Raji (cell line): ENCODE results near the gene PLEKHA7.

Experiments used
- POLR2A ChIP-seq: IDR thresholded peaks from 2 replicates; pipeline ENCODE4 v1.6.1; 2011; ENCODE audit warnings: low read depth, low read length, control low read depth; ENCODE audit not compliant: insufficient read depth

Gene PLEKHA7

GRCh38 chr11:16942342-16942741 is 71.9 kb downstream of the PLEKHA7 start:
- no peak for TF ChIP-seq POLR2A

DNA sequence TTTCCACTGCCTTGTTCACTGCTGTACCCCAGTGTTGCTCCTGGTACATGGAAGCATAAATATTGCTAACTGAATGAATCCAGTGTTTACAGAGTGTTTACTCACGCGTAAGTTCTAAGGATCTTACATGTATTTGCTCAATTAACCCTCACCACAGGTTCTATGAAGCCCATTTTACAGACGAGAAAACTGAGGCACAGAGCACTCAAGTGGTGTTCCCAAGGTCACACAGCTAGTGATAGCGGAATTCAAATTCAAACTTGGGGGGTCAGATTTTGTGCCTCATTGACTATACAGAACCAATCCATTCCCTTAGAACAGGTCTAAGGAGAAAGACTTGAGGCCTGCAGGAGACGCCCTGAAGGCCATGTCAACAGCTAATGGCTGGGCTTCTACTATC is 72.3 kb downstream of the PLEKHA7 start:
- no peak for TF ChIP-seq POLR2A

DNA sequence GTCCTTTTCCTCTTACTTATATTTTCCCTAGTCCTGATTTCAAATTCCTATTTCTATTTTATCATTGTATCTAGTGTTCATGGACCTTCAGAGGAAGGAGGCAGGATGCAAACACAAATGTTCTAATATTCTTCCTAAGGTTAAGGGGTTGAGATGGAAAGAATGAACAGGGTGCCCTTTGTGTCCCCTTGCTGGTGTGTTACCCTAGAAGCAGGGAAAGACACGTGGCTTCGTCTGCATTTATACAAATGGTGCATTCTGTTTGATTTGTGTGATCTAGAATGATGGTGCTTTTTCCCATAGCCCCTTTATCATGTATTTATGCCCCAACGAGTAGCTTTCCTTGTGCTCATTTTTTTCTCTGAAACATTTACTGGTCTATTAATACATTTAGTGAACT is 76.2 kb downstream of the PLEKHA7 start:
- no peak for TF ChIP-seq POLR2A

GRCh38 chr11:16936643-16937042 is 77.6 kb downstream of the PLEKHA7 start:
- TF ChIP-seq POLR2A = no peak

DNA sequence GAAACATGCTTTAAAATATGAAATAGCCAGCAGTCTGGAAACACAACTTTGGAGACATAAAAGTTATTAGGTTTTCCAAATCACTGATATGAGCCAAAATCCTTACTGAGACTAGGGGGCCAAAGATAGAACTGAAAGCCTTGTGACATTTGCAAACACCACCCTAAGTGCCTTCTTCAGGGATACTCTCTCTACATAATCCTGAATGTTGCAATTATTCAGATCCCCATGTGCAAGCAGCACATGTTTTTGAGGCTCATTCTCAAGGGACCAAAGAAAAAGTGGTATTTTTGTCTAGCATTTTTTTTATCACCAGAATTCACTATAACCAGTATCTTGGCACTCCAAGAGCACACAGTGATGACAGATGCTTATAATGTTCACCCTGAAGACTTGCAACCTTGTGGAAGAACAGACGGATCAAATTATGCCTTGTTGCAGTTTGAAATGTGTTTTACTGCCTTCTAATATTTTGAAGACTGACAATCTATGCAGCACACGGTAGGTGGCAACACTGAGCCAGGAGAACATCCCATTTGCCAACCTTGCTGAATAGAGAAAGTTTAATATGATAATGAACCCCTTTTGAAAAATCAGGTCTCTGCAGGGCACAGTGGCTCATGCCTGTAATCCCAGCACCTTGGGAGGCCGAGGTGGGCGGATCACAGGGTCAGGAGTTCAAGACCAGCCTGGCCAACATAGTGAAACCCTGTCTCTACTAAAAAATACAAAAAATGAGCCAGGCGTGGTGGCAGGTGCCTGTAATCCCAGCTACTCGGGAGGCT is 78.5 kb downstream of the PLEKHA7 start:
- no peak for TF ChIP-seq POLR2A

- TF ChIP-seq POLR2A = no peak
These were observed 80.2 kb downstream of the PLEKHA7 start for GRCh38 chr11:16933756-16934603.

DNA sequence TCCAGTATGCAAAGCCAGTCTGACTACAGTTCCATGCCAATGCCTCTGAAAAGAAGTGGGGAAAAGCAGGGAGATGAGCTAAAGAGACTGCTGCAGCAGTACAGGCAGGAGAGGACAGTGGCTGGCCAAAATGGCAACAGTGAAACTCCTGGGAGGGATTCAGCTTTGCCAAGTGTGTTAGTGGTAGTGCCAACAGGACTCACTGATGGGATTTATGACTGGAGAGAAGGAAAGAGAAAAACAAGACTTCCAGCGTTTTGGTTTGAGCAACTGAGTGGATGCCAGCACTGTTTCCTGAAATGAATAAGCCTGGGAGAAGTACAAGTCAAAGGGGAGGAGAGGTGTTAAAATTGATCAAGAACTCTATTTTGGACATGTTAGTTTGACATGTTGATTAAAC is 80.9 kb downstream of the PLEKHA7 start:
- no peak for TF ChIP-seq POLR2A

DNA sequence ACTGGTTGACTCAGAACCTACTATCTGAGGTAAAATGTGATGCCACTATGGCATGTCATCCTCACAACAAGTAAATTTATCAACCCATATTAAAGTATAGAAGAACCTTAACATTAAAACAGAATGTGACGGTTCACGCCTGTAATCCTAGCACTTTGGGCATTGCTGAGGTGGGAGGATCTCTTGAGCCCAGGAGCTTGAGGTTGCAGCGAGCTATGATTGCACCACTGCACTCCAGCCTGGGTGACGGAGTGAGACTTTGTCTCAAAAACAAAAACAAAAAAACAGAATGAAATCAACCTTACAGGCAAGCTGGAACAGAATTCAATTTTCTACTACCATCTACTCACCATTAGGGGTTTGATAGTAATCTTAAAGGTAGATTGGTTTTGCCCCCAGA is 86.2 kb downstream of the PLEKHA7 start:
- no peak for TF ChIP-seq POLR2A

- no peak for TF ChIP-seq POLR2A
These were observed 87.2 kb downstream of the PLEKHA7 start for GRCh38 chr11:16926883-16927626.

DNA sequence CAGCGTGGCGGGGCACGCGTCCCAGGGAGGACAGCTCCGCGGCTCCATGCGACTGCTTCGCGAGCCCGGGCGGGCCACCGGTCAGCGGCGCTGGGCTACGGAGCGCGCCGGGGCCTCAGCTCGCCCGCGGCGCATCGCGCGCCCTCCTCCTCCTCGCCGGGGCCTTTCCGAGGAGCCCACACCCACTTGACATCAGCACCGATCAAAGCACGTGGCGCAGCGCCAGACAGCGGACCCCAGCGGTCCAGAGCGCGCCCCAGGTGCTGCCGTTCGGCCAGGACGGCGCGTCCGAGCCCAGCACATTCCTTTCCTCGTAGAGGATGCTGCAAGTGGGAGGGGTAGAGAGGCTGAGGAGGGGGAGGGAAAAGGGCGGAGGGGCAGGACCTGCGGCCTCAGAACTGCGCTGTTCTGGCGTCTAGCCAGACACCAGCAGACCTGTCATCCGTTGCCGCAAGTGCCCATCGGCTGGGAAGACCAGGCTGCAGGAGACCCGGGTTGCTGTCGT is 88.6 kb downstream of the PLEKHA7 start:
- no peak for TF ChIP-seq POLR2A

DNA sequence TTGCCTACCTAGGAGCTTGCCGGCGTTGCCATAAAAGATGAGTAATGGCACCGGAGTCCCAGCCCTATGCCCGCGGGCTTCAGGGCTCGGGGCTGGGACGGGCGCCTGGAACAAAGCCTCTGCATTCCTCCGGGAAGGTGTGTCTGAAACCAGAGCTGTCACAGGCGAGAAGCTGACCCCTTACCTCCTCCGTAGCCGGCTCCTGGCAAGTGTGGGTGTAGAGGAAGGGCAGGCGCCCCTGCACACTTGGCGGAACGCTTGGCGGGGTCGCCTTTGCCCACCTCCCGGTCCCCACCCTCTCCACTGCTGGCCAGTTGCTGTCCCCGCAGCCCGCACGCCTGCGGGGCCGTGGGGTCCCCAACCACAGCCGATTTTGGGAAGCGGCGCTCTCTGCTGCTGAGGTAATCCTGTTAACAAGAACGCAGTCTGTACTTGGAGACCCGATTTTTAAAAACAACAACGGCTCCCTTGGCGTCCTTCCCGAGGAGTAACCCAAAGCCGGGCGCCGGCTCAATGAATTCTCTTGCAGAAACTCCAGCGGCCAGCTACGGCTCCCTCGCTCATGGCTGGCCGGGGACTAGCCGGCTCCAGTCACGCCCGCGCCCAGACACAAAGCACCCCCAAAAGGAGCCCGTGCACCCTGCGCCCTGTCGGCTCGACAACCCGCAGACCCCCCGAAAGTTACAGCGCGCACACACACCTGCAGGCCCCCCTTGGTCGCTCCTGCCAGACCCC is 89.2 kb downstream of the PLEKHA7 start:
- TF ChIP-seq POLR2A = no peak

DNA sequence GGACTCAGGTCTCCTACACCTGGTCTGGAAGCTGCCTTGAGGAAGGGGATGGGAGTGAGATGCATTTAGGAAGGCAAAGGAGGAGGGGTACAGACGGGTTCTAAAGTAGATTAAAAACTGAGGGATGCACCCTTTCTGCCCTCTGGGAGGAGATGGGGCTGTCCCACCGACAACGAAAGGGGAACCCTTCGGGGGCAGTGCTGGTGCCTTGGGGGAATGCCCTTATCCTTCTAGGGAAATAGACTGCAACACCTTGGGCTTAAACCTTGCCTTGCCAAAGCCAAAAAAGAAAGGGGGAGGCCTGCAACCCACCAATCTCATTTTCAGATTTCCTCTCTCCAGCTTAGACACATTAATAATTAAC is 89.8 kb downstream of the PLEKHA7 start:
- no peak for TF ChIP-seq POLR2A

GRCh38 chr11:16923987-16924386 is 90.2 kb downstream of the PLEKHA7 start:
- TF ChIP-seq POLR2A = no peak

DNA sequence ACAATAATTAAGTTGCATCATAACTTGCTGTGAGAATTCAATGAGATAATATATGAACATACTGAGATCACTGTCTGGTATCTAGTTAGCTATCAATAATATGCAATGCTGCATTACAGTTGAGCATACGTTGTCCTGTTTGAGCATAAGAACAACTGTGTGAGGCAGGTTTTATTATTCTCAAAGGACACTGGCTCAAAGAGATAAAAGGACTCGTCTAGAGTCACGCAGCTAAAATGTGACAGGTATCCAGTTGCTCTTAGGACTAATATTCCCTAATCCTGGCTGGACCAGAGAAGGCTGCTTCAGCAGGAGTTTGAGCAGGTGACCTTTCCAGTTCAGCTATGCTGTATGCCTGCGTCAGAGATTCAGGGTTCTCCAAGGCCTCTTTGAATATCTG is 92.5 kb downstream of the PLEKHA7 start:
- no peak for TF ChIP-seq POLR2A

DNA sequence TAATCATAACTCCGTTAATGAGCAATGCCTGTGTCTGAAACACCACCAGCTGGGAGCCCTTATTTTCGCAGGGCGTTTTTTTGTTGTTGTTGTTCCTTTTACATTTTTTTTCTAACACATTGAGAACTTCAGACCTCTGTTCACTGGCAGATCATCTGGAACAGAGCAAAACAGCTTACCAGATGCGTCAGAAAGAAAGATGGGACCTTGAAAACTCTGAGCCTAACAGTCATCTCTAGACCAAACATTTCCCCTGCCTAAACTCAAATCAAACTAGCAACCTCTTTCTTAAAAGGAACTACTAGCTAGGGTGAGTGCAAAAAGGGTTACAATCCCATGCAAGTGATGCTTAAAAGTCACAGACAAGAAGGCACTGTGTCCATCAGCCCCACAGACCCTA is 93.2 kb downstream of the PLEKHA7 start:
- no peak for TF ChIP-seq POLR2A
